HG03095 (cell line): Measurements from ENCODE around the gene ADCY1.

Source experiments
- ATAC-seq: cut with Tn5 transposase; IDR thresholded peaks from one replicate; pipeline ENCODE4 v1.9.1; 2021; ENCODE audit warnings: moderate library complexity; ENCODE audit not compliant: unreplicated experiment

The ADCY1 gene

DNA sequence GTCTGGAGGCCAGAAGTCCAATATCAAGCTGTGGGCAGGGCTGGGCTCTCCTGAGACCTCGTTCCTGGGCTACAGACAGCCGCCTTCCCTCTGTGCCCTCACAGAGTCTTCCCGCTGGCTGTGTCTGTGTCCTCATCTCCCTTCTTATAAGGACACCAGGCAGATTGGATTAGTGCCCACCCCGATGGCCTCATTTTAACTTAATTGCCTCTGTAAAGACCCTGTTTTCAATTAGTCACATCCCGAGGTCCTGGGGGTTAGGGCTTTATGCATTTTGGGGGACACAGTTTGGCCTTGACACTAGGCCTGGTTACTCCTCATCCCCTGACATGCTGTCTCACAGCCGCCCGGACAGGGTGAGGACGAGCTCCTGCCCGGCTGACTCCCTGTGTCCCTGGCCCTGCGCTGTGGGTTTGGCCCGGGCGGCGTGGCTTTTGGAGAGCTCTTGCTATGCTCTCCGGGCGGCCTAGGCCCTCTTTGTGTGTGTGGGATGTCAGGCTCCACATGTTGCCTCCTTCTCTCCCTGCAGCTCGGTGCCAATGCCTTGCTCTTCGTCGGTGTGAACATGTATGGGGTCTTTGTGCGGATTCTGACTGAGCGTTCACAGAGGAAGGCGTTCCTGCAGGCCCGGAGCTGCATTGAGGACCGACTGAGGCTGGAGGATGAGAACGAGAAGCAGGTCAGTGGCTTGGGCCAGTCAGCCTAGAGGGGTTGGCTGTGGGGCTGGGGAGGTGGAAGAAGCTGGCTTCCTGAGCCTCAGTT, 18.2 kb downstream of the ADCY1 start:
- ATAC-seq, result no peak

DNA sequence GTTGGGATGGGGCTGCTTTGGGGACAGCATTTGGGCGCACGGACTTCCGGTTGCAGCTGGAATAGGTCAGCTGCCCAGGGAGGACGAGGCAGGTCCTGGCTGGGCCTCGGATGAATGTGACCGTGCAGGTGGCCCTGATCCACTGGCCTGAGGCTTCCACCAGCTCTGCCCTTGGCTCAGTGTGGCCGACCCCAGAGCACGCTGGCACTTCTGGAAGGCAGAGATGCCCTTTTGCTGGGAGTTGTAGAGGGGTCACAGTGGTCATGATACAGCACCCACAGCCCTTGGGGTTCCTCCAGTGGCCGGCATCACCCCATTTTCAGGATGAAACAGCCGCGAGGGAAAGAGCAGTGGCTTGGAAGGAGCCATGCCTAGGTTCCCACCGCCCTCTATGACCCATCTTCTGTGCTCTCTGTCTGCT, 19.0 kb downstream of the ADCY1 start:
- ATAC-seq, result no peak

DNA sequence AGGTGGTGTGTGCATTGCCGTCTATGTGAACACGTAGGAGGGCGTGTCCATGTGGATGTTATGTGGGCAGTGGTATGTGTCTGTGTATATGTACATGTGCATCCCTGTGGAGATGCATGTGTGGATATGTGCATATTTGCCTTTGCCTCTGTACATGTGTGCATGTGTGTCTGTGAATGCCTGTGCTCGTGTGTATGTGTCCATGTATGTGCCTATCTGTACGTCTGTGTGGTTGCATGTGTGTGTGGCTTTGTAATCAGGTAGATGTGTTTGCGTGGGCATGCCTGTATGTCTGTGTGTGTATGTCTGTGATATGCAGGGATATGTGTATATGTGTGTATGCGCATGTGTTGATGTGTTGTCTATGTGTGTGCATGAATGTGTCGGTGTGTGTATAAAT, 19.7 kb downstream of the ADCY1 start:
- no peak for ATAC-seq

DNA sequence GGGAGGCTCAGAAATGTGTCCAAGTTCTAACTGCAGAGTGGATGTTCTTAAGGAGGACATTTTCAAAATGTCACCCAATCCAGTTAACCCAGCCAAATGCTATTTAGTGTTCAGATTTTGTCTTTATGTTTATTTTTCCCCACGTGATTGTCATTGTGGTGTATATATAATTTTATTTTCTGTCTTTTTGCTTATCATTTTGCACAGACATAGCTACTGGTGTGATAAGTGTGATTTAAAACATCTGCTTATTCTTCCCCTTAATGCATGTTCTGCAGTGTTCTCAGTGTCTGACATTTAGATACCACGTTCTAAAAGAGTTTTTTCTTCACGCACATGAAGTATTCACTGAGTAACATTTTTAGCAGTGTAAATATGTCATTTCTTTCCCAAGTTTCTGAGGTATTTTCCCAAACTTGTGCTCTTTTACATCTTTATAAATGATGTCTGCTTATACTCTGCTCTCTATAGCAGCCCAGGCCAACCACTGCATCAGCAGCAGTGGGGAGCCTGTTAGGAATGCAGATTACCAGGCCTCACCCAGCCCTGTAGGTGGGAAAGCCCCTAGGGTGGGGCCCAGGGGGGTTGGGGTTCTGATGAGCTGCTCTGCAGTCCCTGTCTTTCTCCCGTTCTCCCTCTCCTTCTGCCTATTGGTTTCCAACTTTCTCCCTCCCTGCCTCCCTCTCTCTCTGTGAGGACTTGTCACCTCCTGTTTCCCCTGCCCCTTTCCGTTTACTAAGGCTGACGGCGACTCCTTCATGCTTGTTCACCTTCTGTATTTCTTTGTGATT, 20.8 kb downstream of the ADCY1 start:
- no peak for ATAC-seq

DNA sequence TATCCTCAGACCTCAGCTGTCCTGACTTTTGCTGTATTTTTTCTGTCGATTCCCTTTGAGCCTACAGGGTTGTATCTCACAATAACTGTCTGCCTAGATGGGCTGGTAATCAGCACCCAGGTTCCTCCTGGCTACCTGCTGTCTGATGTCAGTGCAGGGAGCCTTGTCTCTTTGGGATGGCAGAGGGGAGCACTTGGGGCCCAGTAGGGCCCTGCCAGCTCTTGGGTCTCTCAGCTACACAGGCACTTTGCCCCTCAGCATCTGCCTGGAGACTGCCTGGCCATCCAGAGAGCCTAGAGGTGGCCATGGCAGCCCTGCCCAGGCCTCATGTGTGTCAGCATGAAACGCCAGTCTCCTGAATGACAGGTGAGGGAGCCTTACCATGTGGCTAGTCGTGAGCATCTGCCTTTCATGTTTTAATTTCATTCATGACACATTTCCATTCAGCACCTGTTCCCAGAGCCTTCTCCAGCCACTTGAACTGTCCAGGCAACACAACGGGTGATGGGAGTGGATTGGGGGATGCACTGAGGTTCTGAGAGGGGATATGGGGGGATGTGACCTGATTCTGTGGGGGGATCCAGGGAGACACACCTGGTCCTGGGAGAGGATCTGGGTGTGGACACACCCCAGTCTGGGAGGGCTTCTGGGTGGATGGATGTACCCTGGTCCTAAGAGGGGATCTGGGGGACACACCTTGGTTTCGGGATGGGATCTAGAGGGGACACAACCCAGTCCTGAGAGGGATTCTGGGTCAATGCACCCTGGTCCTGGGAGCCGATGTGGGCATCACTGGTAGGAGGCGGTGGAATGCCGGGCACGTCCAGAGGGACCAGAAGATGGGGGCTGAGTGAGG, 21.9 kb downstream of the ADCY1 start:
- no peak for ATAC-seq

DNA sequence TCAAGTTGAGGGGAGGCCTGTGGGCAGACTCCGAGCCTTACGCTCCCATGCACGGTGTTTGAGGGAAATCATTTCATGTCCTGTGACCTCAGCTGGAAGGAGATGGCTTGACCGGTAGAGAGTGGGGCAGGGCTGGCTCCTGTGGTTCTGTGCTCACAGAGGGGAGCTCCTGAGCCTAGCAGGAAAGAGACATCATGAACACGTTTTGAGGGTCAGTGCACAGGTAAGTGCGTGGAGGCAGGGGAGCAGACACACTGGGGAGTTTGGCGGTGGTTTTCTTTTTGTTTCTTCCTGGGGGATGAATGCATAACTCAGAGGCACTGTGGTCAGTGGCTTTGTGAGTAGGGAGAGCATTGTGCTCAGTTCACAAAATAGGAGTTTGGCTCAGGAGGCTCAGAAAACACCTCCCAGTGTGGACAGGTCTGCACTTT, 22.5 kb downstream of the ADCY1 start:
- ATAC-seq, result no peak

DNA sequence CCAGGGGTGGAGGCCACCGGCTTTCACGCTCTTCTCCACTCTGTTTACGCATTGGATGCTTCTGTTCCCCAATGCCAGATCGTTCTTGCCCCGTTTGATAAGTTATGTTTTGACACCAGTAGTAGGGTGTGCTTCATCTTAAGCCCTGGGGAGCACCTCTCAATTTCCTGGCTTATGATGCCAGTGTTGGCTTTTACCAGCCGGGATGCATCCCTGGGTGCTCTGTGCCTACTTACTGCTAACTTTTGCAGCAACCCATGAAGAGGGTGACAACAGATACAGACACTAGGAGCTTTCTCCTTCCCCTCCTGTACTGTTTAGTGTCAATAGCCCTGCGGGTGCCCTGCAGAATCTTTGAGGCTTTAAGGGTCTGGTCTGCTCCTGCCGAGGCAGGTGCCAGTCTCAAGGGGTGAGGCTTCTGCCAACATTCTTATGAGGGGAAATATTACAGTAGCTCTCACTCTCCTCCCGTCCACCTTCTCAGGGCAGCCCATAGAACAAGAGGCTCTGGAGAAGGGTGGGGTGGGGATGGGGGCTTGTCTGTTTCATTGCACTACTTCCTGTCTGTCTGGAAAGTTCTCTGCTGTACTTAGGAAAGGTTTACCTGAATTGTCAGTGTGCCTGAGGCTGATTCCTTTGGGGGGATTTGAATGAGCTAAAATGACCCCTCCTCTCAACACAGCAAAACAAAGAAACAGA, 23.3 kb downstream of the ADCY1 start:
- ATAC-seq, result no peak

DNA sequence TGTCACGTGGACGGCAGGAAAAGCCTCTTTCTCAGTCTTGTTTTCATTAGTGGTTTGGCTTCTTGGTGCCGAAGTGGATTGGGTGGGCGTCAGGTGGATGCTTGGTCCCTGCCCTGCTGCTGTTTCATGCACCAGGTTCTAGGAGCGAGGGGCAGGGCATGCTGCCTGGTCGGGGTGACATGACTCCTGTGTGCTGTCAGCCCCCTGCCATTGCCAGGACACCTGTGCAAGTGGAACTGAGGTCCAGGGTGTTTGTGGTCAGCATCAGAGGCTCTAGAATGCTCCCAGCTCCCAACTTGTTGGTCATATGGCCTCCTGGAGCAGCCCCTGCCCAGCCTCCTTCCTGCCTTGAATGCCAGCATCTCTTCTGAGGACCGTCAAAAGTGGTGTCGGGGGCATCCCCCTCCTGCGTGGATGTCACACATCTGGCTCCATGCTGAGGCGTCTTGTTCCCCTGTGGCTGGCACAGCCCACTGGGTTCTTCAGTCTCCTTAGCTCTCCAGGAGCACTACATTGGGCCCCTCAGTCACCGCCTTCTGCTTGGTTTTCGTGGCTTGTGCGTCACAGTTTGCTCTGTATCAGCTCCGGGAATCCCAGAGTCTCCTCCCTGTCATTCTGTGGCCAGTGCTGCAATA, 24.8 kb downstream of the ADCY1 start:
- no peak for ATAC-seq

DNA sequence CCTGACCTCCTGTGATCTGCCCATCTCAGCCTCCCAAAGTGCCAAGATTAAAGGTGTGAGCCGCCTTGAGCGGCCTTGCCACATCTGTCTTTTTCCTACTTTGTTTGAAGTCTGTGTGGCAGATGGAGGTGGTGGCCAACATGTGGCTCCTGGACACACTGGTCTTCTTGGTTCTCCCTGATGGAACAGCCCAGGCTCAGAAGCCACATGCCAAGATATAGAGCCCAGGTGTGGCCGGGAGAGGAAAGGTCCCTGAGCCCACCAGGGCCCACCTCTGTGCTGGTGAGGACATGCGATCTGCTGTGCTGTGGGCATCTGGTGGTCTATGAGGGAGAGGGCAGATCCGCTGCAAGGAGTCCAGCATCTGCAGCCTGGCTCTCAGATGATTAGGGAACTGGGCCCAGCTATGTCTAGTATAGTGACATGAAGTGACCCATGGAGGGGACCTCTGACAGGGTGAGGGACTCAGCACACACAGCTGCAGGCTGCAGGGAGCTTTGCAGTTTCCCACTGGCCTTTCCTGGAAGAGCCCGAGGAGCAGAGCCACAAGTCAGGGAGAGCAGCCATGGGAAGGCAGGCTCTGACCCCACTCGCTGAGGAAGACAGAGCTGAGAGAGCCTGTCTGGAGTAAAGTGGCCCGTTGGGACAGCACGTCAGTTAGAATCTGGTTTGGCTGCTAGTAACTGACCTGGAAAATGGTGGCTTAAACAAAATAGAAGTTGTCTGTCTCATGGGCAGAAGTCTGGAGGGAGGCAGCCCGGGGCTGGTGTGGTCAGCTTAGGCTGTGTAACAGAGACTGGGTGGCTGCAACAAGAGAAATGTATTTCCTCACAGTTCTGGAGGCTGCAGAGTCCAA, 25.9 kb downstream of the ADCY1 start:
- no peak for ATAC-seq

DNA sequence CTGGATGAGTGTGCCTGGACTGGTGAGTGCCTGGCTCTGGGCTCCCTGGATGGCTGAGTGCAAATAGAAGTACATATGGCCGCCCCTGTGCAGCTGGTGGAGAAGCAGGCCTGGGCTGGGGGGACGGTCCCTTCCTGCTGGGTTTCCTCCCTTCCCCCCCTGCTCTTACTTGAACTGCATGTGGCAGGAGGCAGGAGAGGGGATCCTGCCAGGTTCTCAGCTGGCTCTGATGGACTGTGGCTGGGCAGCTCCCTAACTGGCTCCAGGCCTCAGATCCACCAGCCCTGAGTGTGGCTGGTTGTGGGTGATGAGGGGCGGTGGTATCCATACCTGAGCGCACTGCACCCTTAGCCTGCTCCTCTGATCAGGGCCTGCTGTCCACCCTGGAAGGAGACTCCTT, 26.9 kb downstream of the ADCY1 start:
- ATAC-seq, result no peak

DNA sequence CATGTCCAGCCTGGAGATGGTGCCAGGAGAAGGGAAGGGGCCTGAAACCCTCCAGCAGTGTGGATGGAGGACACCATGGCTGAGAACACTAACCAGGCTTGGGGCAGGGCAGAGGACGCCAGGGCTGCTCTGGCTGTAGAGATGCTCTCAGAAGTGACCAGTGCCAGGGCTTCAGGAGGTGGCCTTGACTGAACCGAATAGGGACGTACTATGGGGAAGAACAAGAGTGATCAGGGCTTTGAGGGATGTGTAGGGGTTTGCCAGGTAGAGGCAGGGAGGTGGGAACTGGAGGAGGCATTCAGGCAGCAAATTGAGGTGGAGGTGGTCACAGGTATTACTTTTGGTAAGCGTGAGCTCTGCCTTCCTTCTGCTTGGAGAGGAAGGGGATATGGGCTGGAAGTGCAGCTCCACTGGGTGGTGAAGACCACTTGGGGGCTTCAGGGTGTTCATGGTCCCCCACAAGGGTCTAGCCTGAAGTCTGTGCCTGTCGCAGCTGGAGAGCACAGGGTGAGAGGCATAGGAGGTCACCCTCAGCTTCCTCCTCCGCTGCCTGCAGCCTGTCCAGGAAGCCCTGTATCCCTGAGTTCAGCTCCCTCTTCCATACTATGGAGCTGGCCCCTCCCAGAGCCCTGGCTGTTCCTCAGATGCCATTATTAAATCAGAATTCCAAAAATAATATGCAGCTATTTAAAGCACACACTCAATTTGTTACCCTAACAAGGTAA, 27.8 kb downstream of the ADCY1 start:
- ATAC-seq, result no peak

DNA sequence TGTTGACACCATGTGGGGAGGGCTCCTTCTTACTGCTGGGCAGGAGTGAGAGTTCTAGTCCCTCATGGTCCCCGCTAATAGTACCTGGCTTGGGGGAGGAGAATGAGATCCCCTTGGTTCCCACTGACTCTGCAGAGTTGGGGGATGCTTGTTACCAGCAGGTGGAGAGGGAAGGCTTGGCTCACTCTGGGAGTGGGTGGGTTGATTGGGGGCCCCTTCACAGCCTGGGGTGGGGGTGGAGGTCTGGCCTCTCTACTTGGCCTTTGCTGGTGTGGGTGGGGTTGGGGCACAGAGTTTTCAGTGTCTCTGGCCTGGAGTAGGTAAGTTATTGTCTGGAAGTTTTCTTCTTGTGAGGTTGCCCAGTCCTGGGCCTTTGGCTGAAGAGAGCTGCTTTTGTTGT, 31.9 kb downstream of the ADCY1 start:
- ATAC-seq, result no peak

DNA sequence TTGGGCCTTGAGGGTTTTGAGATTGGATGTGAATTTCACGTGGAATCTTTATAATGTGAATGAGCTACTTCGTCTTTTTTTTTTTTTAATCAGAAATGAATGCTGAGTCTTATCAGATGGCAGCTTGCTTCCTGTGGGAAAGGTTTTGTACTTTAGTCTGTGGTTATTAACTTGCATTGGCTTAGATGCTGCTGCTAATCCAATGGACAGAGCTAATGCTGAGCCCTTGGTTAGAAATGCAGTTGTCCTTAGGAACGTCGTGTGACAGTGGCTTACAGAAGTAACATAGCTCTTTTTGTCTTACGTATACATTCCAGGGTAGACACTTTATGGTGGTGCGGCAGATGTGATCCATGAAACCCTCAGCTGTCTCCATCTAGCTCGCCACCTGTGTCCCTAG, 32.8 kb downstream of the ADCY1 start:
- no peak for ATAC-seq

DNA sequence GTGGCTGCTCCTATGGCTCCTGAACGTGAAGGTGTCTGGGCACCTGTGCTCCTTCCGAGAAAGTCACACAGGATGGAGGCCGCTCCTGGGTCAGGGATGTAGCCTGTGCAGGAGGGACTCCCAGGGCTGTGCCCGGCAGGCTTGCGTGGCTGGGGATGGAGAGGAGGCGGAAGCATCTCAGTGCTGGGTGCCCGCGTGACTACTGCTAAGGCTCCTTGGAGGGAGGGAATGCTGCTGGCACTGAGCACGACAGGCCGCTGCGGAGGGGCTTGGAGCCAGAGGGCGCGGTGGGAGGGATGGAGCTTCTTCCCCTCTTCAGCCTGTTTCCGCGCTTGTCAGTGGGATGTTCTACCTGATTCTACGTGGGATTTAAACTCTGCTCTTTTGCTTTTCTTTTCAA, 35.0 kb downstream of the ADCY1 start:
- ATAC-seq, result no peak

DNA sequence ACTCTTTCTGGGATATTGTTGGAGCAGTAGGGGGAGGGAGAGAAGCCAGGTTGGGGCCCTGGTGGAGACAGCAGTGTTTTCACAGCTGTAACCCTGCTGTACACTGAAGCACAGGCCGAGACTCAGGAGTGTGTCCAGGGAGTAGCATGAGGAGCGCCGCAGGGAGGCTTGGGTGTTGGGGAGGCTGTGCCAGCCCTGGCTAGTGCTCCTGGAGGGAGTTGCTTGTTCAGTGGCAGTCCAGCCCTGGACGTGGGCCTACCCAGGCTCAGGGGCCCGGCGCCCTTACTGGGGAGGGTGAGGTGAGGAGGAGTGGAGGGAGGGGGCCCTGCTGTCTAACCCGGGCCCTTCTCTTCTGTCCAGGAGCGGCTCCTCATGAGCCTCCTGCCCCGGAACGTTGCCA, 35.9 kb downstream of the ADCY1 start:
- no peak for ATAC-seq

DNA sequence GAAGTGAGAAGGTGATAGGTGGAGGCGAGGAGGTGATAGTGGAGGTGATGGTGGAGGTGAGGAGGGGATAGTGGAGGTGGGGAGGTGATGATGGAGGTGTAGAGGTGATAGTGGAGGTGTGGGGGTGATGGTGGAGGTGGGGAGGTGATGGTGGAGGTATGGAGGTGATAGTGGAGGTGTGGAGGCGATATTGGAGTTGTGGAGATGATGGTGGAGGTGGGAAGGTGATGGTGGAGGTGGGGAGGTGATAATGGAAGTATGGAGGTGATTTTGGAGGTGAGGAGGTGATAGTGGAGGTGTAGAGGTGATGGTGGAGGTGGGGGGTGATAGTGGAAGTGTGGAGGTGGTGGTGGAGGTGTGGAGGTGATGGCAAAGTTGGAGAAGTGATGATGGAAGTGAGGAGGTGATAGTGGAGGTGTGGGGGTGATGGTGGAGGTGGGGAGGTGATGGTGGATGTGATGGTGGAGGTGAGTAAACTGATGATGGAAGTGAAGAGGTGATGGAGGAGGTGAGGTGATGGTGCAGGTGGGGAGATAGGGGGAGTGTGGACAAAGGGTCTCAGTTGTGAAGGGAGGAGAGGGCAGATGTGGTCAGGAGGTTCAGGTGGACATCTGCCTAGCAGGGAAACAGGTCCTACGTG, 36.6 kb downstream of the ADCY1 start:
- no peak for ATAC-seq

DNA sequence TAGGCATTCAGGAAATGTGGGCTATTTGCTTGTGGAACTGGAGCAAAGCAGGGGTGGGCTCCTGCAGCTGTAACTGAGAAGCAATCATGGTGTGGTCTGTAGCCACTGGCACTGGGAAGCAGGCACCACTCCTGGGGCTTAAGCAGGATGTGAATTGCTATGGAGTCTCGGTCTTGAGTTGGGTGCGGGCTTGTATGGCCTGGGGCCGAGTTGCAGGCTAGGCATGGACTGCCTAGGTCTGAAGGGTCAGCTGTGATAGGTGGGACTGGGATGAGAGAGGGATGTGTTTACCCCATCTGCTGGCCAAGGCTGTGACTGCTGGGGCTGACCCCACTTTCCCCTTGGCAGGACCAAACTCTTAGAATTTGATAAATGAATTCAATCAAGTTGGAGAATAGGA, 43.0 kb downstream of the ADCY1 start:
- ATAC-seq, result no peak

DNA sequence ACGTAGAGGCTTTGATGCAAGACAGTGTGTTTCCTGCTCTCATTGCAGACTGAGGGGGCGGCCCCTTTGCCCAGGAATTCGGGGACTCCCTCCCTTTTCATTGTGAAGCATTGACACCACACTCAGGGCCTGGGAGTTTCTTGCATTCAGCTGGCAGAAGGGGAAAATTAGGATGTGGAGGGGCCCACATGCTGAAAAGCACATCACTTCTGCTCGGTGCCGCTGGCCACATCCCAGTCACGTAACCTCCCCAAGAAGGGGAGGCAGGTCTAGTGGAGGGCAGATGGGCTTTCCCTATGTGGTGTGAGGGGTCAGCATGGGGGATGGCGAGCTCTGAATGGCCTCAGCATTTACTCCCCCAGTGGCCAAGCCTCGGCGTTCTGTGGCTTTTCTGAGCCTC, 47.9 kb downstream of the ADCY1 start:
- no peak for ATAC-seq
